GM12865 (cell line): ENCODE measurements around the gene BASP1.
A peak's percentile ranks its signal among the peaks of the same experiment; 100 is the strongest.

ENCODE experiments used
- DNase-seq: peaks from one replicate; pipeline ENCODE4 v3.0.0; 2010; ENCODE audit warnings: low read depth
- H3K4me3 ChIP-seq: 2 replicates; pipeline ENCODE4 v1.5.1; 2011; ENCODE audit warnings: mild to moderate bottlenecking, low read depth, low read length, control low read depth
- CTCF ChIP-seq: IDR thresholded peaks from 2 replicates; pipeline ENCODE4 v1.5.1; 2011; ENCODE audit warnings: low read length, control low read depth, low read depth, inconsistent platforms; ENCODE audit not compliant: insufficient read depth; ENCODE audit errors: missing control alignments

The BASP1 gene, protein sequence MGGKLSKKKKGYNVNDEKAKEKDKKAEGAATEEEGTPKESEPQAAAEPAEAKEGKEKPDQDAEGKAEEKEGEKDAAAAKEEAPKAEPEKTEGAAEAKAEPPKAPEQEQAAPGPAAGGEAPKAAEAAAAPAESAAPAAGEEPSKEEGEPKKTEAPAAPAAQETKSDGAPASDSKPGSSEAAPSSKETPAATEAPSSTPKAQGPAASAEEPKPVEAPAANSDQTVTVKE

DNA sequence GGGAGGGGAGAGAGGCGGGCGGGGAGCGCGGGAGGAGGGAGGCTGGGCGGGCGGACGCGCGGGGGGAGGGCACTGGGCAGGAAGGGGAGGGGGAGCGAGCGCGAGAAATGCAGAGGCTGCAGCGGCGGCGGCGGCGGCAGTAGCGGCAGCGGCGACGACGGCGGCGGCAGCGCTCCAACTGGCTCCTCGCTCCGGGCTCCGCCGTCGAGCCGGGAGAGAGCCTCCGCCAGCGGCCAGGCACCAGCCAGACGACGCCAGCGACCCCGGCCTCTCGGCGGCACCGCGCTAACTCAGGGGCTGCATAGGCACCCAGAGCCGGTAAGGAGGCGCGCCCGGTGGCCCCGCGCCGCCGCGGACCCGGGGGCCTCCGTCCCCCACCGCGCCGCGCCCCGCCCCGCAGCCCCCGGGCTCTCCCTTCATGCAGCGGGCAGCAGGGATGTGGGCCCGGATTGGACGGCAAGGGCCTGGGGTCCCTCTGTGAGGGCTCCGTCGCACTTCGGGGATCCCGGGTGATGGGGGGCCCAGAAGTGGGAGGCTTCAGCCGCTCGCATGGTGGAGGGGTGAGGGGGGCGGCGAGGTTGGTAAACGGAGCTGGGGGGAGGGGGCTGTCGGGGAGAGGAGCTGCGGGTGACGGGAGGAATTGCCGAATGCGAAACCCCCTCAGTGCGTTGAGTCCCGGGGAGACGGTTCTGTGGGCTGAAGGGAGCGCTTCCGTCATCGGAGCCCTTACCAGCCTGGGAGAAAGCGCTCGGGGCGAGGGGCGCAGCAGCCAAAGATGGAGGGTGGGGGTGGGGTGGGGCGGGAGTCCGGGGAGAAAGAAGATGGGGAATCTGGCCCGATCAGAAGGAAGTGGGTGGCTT is at the start of gene BASP1:
Gene BASP1 (plus strand): TSS at position 139 of the 860 bp plus-strand sequence. CDS start 57,586 bp downstream, outside the sequence.
- TF ChIP-seq CTCF = no peak
- peak within 1 kb of the TSS; percentile 78 for H3K4me3 ChIP-seq
- peak; percentile 87 for DNase-seq

DNA sequence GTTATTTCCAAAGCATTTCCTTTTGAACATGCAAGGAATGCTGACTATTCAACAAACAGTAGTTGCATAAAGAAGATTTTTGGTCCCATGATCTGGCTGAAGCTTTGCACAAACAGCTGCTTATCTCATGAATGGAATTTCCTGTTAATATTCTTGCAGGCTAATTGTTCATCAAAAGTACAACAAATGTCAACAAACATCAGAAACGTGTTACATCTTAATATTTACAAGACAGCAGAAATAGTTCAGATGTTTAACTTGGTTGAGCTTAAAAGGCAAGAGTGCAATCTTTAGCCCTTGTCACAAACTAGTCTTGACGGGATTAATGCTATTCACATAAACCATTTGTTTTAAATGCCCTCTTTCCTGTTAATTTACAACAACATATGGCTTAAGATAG is 47.9 kb upstream of the BASP1 start:
- no peak for TF ChIP-seq CTCF
- DNase-seq = no peak
- H3K4me3 ChIP-seq = no peak overlapping the region

- H3K4me3 ChIP-seq = no peak overlapping the region
- DNase-seq = no peak
- no peak for TF ChIP-seq CTCF
Measured at GRCh38 chr5:17172791-17173190, 44.6 kb upstream of the BASP1 start.

- no peak for TF ChIP-seq CTCF
- no peak for DNase-seq
Measured at GRCh38 chr5:17174965-17175364, 42.5 kb upstream of the BASP1 start.

GRCh38 chr5:17177501-17178372 is 39.7 kb upstream of the BASP1 start:
- no peak for TF ChIP-seq CTCF
- no peak for DNase-seq
- no peak overlapping the region for H3K4me3 ChIP-seq

More at GRCh38 chr5:17174965-17175364, 42.5 kb upstream of the BASP1 start:
- no peak overlapping the region for H3K4me3 ChIP-seq

- no peak for TF ChIP-seq CTCF
- no peak for DNase-seq
- H3K4me3 ChIP-seq = no peak overlapping the region
Measured at GRCh38 chr5:17178373-17178675, 39.1 kb upstream of the BASP1 start.
